DMS 273 treated with DMSO at 0.1 percent for 48 hours (cell line): Measurements from ENCODE around the gene SDHAF2.
"Not testable (repeated sequence)": the region's sequence is repeated elsewhere in the genome, so short reads cannot be mapped to it uniquely, and the experiment has no call there.

Experiments used
- DNase-seq: peaks from one replicate; lab custom pipeline; 2025; lab: John Stamatoyannopoulos, UW

SDHAF2 gene

GRCh38 chr11:61429691-61430582, at the start of gene SDHAF2, which contains the start of gene CPSF7:
TSS of gene SDHAF2 (plus strand) at chr11:61430124. CDS start at chr11:61430147, 23 bp downstream.
TSS of gene CPSF7 (minus strand) at chr11:61429975. CDS start at chr11:61429235, 740 bp downstream.
- peak; percentile 52 for DNase-seq

GRCh38 chr11:61380884-61381283, 49.0 kb upstream of the SDHAF2 start:
- DNase-seq, result no peak

- DNase-seq, result not testable (repeated sequence)
Measured at GRCh38 chr11:61383859-61384258, 46.1 kb upstream of the SDHAF2 start.

- DNase-seq, result no peak
Measured at GRCh38 chr11:61384271-61385242, 45.4 kb upstream of the SDHAF2 start.

- DNase-seq, result no peak
Measured at GRCh38 chr11:61390161-61390560, 39.8 kb upstream of the SDHAF2 start.

GRCh38 chr11:61392981-61393595, 36.8 kb upstream of the SDHAF2 start:
- no peak for DNase-seq

GRCh38 chr11:61401173-61401572, 28.8 kb upstream of the SDHAF2 start:
- no peak for DNase-seq

GRCh38 chr11:61401573-61401972, 28.4 kb upstream of the SDHAF2 start:
- no peak for DNase-seq

GRCh38 chr11:61403658-61404057, 26.3 kb upstream of the SDHAF2 start:
- no peak for DNase-seq

- no peak for DNase-seq
Measured at GRCh38 chr11:61404103-61404502, 25.8 kb upstream of the SDHAF2 start.

GRCh38 chr11:61404641-61405040, 25.3 kb upstream of the SDHAF2 start:
- no peak for DNase-seq

GRCh38 chr11:61406067-61406466, 23.9 kb upstream of the SDHAF2 start:
- no peak for DNase-seq

- no peak for DNase-seq
Measured at GRCh38 chr11:61406991-61407728, 22.8 kb upstream of the SDHAF2 start.

- DNase-seq, result no peak
Measured at GRCh38 chr11:61411589-61411988, 18.3 kb upstream of the SDHAF2 start.

- no peak for DNase-seq
Measured at GRCh38 chr11:61413496-61413895, 16.4 kb upstream of the SDHAF2 start.

GRCh38 chr11:61414547-61414946, 15.4 kb upstream of the SDHAF2 start:
- no peak for DNase-seq

- no peak for DNase-seq
Measured at GRCh38 chr11:61415381-61415780, 14.5 kb upstream of the SDHAF2 start.

- DNase-seq, result no peak
Measured at GRCh38 chr11:61416941-61417340, 13.0 kb upstream of the SDHAF2 start.

- no peak for DNase-seq
Measured at GRCh38 chr11:61417670-61418069, 12.3 kb upstream of the SDHAF2 start.

- DNase-seq, result no peak
Measured at GRCh38 chr11:61418136-61418535, 11.8 kb upstream of the SDHAF2 start.

- DNase-seq, result no peak
Measured at GRCh38 chr11:61422226-61422625, 7.7 kb upstream of the SDHAF2 start.
